ENCODE results near the gene CHN1. TPM values are rescaled to one million over a fixed set of nuclear protein-coding genes. Genes with fewer than 3 reads are reported as not detected.

CHN1 gene
- total RNA-seq, 2 experiments from 2014 or later = 5.3 to 5.6 TPM

DNA sequence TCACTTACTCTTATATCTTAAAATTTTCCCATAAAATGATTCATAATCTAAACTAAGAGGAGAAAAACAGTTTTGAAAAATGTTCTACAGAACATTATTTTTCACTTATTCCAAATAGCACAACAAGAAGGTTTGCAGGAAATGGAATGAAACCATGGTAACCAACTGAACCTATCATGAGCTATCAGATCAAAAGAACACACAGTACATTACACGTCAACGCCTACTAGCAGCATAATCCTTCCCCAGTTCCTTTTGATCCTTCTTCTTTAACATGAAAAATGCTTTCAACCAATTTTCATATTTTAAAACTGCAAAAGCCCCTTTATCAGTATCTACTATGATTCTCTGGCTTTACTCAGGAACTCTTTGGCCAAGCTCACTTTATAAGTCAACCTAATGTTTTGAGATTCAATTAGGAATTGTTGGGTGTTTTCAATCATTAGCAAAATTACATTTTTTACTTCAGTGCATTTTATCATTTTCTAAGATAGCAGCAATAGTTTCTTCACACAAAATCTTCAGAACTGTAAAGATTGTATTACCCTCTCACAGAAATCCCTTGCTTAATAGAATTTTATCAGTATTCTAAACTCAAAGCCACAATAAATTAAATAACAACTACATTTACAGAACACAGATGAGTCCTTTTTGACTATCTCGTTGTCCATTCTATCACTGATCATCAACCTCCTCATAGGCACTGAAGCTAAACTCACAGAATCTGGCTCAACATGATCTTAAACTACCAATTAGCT is 102.5 kb downstream of the CHN1 start:
- no peaks in the 10 kb centered on the region for H3K27me3 Mint-ChIP-seq
- H3K36me3 Mint-ChIP-seq (ENCODE audit: low read depth) = no peaks in the 10 kb centered on the region
- DNase-seq (peak in 3 of 14 experiments; percentile 71 to 75 (median 75)), ATAC-seq (ENCODE audit: poor library complexity) (peak; percentile 97)
- TF ChIP-seq, protein P1, sequence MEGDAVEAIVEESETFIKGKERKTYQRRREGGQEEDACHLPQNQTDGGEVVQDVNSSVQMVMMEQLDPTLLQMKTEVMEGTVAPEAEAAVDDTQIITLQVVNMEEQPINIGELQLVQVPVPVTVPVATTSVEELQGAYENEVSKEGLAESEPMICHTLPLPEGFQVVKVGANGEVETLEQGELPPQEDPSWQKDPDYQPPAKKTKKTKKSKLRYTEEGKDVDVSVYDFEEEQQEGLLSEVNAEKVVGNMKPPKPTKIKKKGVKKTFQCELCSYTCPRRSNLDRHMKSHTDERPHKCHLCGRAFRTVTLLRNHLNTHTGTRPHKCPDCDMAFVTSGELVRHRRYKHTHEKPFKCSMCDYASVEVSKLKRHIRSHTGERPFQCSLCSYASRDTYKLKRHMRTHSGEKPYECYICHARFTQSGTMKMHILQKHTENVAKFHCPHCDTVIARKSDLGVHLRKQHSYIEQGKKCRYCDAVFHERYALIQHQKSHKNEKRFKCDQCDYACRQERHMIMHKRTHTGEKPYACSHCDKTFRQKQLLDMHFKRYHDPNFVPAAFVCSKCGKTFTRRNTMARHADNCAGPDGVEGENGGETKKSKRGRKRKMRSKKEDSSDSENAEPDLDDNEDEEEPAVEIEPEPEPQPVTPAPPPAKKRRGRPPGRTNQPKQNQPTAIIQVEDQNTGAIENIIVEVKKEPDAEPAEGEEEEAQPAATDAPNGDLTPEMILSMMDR (IDR thresholded peaks at IDR 0.05) = no peak
- POLR2A ChIA-PET = interaction anchor here (0.6 to 1.1 kb wide), 3 partner anchors 73 to 1232 kb away, joined by 3 to 4 read pairs (median 3); no protein-coding TSS in a partner anchor
- H3K27ac ChIP-seq (ENCODE audit: low read depth in 1 of 2, low read length in 2 of 2) = peak overlapping the region in 1 of 2 donors; percentile 3
- H3K4me3 Mint-ChIP-seq = peak overlapping the region; percentile 5
- peaks cover 47% of the 10 kb centered on the region for H3K4me1 Mint-ChIP-seq (ENCODE audit: low read depth)
- H3K4me3 ChIP-seq (ENCODE audit: low read length) = no peak overlapping the region
- no peaks in the 10 kb centered on the region for H3K9me3 Mint-ChIP-seq
- no peaks in the 10 kb centered on the region for H3K9me3 ChIP-seq (ENCODE audit: control insufficient read depth in 1 of 2, insufficient read depth in 1 of 2, low read length in 2 of 2)
- H3K27me3 ChIP-seq (ENCODE audit: control insufficient read depth in 1 of 2, insufficient read depth in 2 of 2, low read length in 2 of 2) = no peaks in the 10 kb centered on the region
- CTCF ChIA-PET = interaction anchor here (0.6 kb wide), 1 partner anchor 16 kb away, joined by 3 read pairs; no protein-coding TSS in a partner anchor
- intact Hi-C loops (cut with DNase I, micrococcal nuclease) = no loop called here
- H3K4me1 ChIP-seq (ENCODE audit: insufficient read depth, low read length) = peaks cover 4% of the 10 kb centered on the region
- H3K36me3 ChIP-seq (ENCODE audit: insufficient read depth, low read length) = no peaks in the 10 kb centered on the region
- peak overlapping the region; percentile 84 for H3K27ac Mint-ChIP-seq

DNA sequence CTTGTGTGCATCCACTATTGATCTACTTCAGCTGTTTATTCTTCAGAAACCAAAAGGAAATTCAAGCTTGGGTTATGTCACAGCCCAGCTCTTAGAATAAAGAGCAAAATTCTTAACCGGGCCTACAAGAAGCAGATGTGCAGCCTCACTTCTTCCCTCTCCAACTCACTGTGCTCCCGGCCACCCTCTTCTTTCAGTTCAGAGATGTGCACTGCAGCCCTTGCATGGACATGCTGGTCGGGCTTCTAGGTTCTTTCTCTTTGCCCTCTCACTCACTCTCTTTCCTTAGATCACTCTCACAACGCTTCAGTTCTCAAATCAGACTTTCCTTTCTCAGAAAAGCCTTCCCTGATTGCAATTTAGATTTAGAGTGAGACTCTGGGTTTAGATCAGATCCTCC is 104.1 kb downstream of the CHN1 start:
- Mint-ChIP-seq H3K36me3 (ENCODE audit: low read depth) (no peaks in the 10 kb centered on the region), H3K4me1 (ENCODE audit: low read depth) (peaks cover 40% of the 10 kb centered on the region), H3K4me3 (peak overlapping the region; percentile 77), H3K27me3 (no peaks in the 10 kb centered on the region), H3K9me3 (no peaks in the 10 kb centered on the region), H3K27ac (peak overlapping the region; percentile 84)
- Histone ChIP-seq H3K9me3 (ENCODE audit: control insufficient read depth in 1 of 2, insufficient read depth in 1 of 2, low read length in 2 of 2) (no peaks in the 10 kb centered on the region), H3K4me3 (ENCODE audit: low read length) (peak overlapping the region; percentile 12), H3K27ac (ENCODE audit: low read depth in 1 of 2, low read length in 2 of 2) (peak overlapping the region in 1 of 2 donors; percentile 50), H3K36me3 (ENCODE audit: insufficient read depth, low read length) (no peaks in the 10 kb centered on the region), H3K4me1 (ENCODE audit: insufficient read depth, low read length) (peaks cover 4% of the 10 kb centered on the region), H3K27me3 (ENCODE audit: control insufficient read depth in 1 of 2, insufficient read depth in 2 of 2, low read length in 2 of 2) (no peaks in the 10 kb centered on the region)
- DNase-seq (peak in 6 of 14 experiments; percentile 2 to 40 (median 17)), ATAC-seq (ENCODE audit: poor library complexity) (peak; percentile 36)
- ChIA-PET POLR2A (interaction anchor here (0.6 to 0.7 kb wide), 2 partner anchors 47 to 383 kb away, joined by 3 to 4 read pairs; no protein-coding TSS in a partner anchor), CTCF (interaction anchor here (0.7 to 1.1 kb wide), 2 partner anchors 12 to 152 kb away, joined by 3 read pairs; no protein-coding TSS in a partner anchor)
- intact Hi-C loops (cut with DNase I, micrococcal nuclease) = no loop called here
- TF ChIP-seq, protein P1 (IDR thresholded peaks at IDR 0.05) = no peak

DNA sequence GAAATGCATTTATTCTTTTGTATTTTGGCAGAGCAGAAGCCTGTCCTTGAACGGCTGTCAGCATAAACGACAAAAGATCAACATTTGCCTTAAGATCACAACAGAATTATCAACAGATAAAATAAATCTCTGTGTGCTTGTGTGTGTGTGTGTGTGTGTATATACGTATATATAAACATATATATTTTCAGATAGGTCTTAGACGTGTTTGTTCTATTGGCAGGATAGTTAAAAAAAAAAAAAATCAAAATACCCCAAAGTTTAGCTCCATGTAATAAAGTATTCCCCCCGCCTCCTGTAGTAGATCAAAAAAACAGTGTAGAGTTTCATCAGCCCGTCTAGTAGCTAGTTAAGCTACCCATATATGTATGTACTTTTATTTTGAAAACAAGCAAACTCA is 107.9 kb downstream of the CHN1 start:
- Histone ChIP-seq H3K4me3 (ENCODE audit: low read length) (no peak overlapping the region), H3K36me3 (ENCODE audit: insufficient read depth, low read length) (no peaks in the 10 kb centered on the region), H3K9me3 (ENCODE audit: control insufficient read depth in 1 of 2, insufficient read depth in 1 of 2, low read length in 2 of 2) (no peaks in the 10 kb centered on the region), H3K27me3 (ENCODE audit: control insufficient read depth in 1 of 2, insufficient read depth in 2 of 2, low read length in 2 of 2) (no peaks in the 10 kb centered on the region), H3K27ac (ENCODE audit: low read depth in 1 of 2, low read length in 2 of 2) (no peak overlapping the region), H3K4me1 (ENCODE audit: insufficient read depth, low read length) (peaks cover 4% of the 10 kb centered on the region)
- intact Hi-C loops (cut with DNase I, micrococcal nuclease) = no loop called here
- ATAC-seq (ENCODE audit: poor library complexity) (no peak), DNase-seq (no peak)
- POLR2A ChIA-PET = interaction anchor here (0.7 kb wide), 1 partner anchor 8 kb away, joined by 3 read pairs; no protein-coding TSS in a partner anchor
- Mint-ChIP-seq H3K36me3 (ENCODE audit: low read depth) (no peaks in the 10 kb centered on the region), H3K4me1 (ENCODE audit: low read depth) (peaks cover 28% of the 10 kb centered on the region), H3K27me3 (no peaks in the 10 kb centered on the region), H3K27ac (no peak overlapping the region), H3K9me3 (no peaks in the 10 kb centered on the region), H3K4me3 (no peak overlapping the region)
- TF ChIP-seq, protein P1 (IDR thresholded peaks at IDR 0.05) = no peak
- CTCF ChIA-PET = no interaction called here

Data from CD4-positive, alpha-beta T cell (primary cell).